Gastrocnemius medialis (tissue), 4 donors: ENCODE results near the gene CDK5R1. TPM values are rescaled to one million over a fixed set of nuclear protein-coding genes. Genes with fewer than 3 reads are reported as not detected.
A peak's percentile ranks its signal among the peaks of the same experiment; 100 is the strongest.

Source experiments
- ATAC-seq, 2 donors: fragments of 150-250 bp; one replicate each; pipeline ENCODE4 v1.9.1; 2016
- DNase-seq, 2 donors: peaks; one replicate each; pipeline ENCODE4 v3.0.0-alpha.2; 2019
- H3K27ac ChIP-seq, 4 donors: fragments of 200-600 bp; sonication (generic); 1 replicate in 1 of 4; 2 replicates in 3 of 4; pipeline ENCODE4 v1.5.1; 2016 to 2018; ENCODE audit warnings: mild to moderate bottlenecking in 2 of 4, moderate library complexity in 1 of 4
- H3K27me3 ChIP-seq, 3 donors: fragments of 200-600 bp; sonication (generic) in 2 of 3; 1 replicate in 1 of 3; 2 replicates in 2 of 3; pipeline versions ENCODE4 v1.5.1 to v1.6.0; 2016 to 2019; ENCODE audit warnings: mild to moderate bottlenecking in 1 of 3, moderate library complexity in 1 of 3
- H3K36me3 ChIP-seq, 2 donors: fragments of 200-600 bp; sonication (generic) in 1 of 2; one replicate each; pipeline ENCODE4 v1.5.1; 2017 to 2018
- H3K4me1 ChIP-seq, 2 donors: fragments of 200-600 bp; sonication (generic) in 1 of 2; one replicate each; pipeline ENCODE4 v1.5.1; 2016 to 2017; ENCODE audit warnings: mild to moderate bottlenecking in 2 of 2
- H3K4me3 ChIP-seq, 4 donors: fragments of 200-600 bp; sonication (generic) in 3 of 4; 1 replicate in 1 of 4; 2 replicates in 3 of 4; pipeline ENCODE4 v1.5.1; 2016 to 2019; ENCODE audit warnings: mild to moderate bottlenecking in 2 of 4
- H3K9me3 ChIP-seq, 3 donors: fragments of 200-600 bp; sonication (generic) in 2 of 3; 1 replicate in 1 of 3; 2 replicates in 2 of 3; pipeline ENCODE4 v1.5.1; 2016 to 2019
- POLR2A ChIP-seq, 2 donors: fragments of 450-650 bp; IDR thresholded peaks; one replicate each; pipeline ENCODE4 v1.6.1; 2017; ENCODE audit warnings: antibody characterized with exemption in 2 of 2, mild to moderate bottlenecking in 2 of 2, moderate library complexity in 2 of 2
- in situ Hi-C, 4 donors: fragments of 200-750 bp; cut with MboI; loops; one replicate each; pipeline versions ENCODE4 v1.15.0 to v1.8.0; 2017; ENCODE audit warnings: low sequenced_read_pairs in 4 of 4
- intact Hi-C: fragments of 100-400 bp; cut with DNase I; formaldehyde crosslinking; loops from one replicate; pipeline ENCODE4 v1.15.1; 2023; ENCODE audit warnings: low total_unique reads
- total RNA-seq, 4 donors: library from RNA; depleted of rRNA; stranded (reverse); fragments of >200 nt; gene quantifications; one replicate each; pipeline versions ENCODE4 v1.1.0 to v1.2.3, GENCODE V29; 2016
- TF ChIP-seq, protein P1 (sequence below), 5 experiments: fragments of 450-650 bp in 3 of 5; fragments of 200-600 bp in 2 of 5; sonication (generic) in 2 of 5; IDR thresholded peaks in 4 of 5; conservative IDR thresholded peaks in 1 of 5; 1 replicate in 4 of 5; 2 replicates in 1 of 5; pipeline ENCODE4 v1.5.1; 2016 to 2019; ENCODE audit warnings: antibody characterized with exemption in 5 of 5, mild to moderate bottlenecking in 3 of 5, moderate library complexity in 3 of 5

Gene CDK5R1
- total RNA-seq, 4 donors from 2014 or later = 0.15 to 2.2 (median 1.5) TPM

DNA sequence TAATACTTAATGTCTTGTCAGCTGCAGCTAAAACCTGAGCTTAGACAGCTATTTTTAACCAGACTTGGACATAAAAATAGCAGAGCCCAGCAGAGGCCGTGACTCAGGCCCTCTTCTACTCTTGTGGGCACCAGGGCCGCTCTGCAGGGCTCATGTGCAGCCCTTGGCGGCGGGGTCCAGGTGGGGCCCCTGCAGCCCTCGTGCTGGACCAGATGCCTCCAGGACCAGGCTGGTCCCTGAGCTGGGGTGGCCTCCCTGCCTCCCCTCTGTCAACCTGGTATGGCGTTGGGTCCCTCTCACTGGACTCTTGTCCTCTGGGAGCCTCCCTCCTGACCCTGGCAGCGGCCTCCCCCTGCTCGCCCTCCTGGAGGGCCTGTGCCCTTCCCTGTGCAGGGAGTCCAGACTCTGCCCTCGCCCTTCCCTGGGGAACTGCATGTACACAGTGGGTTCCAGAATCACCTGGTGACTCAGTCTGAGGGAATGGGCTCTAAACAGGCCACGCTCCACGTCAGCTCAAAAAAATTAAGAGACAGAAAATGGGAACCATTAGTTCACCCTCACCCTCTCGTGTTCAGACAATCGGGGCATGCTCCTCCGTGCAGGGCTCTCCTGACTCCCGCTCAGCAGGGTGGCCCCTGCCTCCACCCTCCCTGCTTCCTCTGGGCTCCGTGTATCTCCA, 9.7 kb downstream of the CDK5R1 start:
- peak; percentile 83 to 85 for ATAC-seq
- Histone ChIP-seq H3K27ac (peak overlapping the region; percentile 80 to 91 (median 87)), H3K27me3 (no peaks in the 10 kb centered on the region), H3K4me1 (peaks cover 31 to 35% of the 10 kb centered on the region in 2 donors), H3K36me3 (no peaks in the 10 kb centered on the region), H3K4me3 (peak overlapping the region; percentile 32 to 55 (median 38)), H3K9me3 (no peaks in the 10 kb centered on the region)
- intact Hi-C loops = loop anchor here (2.0 to 5.0 kb wide), 4 partner anchors 20 to 381 kb away; partner anchors contain the start of genes MYO1D and PSMD11
- TF ChIP-seq, protein P1, sequence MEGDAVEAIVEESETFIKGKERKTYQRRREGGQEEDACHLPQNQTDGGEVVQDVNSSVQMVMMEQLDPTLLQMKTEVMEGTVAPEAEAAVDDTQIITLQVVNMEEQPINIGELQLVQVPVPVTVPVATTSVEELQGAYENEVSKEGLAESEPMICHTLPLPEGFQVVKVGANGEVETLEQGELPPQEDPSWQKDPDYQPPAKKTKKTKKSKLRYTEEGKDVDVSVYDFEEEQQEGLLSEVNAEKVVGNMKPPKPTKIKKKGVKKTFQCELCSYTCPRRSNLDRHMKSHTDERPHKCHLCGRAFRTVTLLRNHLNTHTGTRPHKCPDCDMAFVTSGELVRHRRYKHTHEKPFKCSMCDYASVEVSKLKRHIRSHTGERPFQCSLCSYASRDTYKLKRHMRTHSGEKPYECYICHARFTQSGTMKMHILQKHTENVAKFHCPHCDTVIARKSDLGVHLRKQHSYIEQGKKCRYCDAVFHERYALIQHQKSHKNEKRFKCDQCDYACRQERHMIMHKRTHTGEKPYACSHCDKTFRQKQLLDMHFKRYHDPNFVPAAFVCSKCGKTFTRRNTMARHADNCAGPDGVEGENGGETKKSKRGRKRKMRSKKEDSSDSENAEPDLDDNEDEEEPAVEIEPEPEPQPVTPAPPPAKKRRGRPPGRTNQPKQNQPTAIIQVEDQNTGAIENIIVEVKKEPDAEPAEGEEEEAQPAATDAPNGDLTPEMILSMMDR (IDR thresholded peaks at IDR 0.05 in 4 of 5, conservative IDR thresholded peaks at IDR 0.05 in 1 of 5) = no peak
- peak; percentile 5 to 27 for TF ChIP-seq POLR2A (IDR thresholded peaks at IDR 0.05)
- in situ Hi-C loops = loop anchor here in 1 of 4 donors (25.0 kb wide), 1 partner anchor 391 kb away; the partner anchor contains the start of gene MYO1D
- DNase-seq = peak; percentile 53 to 78

DNA sequence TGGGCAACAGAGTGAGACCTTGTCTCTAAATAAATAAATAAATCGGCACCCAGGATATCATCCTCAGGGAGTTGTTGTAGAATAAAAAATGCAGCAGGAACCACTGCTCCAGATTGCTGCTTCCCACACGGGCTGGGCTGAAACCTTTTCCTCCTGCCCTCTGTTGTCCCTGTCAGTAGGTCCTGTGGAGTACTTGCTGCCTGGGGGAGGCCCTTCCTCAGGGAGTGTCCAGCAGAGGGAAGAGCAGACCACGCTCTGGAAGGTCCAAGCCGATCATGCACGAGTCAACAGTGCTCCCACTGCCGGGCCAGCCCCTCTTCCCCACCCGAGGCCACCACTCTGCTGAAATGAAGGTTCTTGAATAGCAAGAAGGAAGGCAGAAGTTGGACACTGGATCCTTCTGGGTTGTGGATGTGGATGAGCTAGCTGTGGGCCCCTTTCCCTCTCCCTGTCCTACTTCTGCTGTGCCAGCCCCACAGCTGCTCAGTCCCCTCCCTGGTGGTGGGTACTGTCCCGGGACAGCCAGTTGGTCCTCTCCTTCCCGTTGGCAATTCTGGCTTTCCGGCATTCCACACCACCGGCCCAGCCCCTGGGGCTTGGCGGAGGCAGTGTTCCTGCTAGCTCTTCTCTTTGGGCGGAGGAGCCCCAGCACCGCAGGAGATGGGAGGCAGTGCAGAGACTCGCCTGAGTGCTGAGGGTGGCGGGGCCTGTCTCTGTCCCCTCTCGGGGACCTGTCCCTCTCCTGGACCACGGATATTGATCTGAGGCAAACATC, 10.8 kb downstream of the CDK5R1 start:
- TF ChIP-seq, protein P1 (IDR thresholded peaks at IDR 0.05 in 4 of 5, conservative IDR thresholded peaks at IDR 0.05 in 1 of 5) = peak in 2 of 5 experiments; percentile 26 to 39
- no peak for TF ChIP-seq POLR2A (IDR thresholded peaks at IDR 0.05)
- Histone ChIP-seq H3K4me3 (no peak overlapping the region), H3K27me3 (no peaks in the 10 kb centered on the region), H3K27ac (peak overlapping the region; percentile 80 to 91 (median 87)), H3K36me3 (no peaks in the 10 kb centered on the region), H3K4me1 (peaks cover 31 to 35% of the 10 kb centered on the region in 2 donors), H3K9me3 (no peaks in the 10 kb centered on the region)
- intact Hi-C loops (loop anchor here (2.0 to 5.0 kb wide), 4 partner anchors 19 to 380 kb away; partner anchors contain the start of genes MYO1D and PSMD11), in situ Hi-C loops (loop anchor here in 1 of 4 donors (25.0 kb wide), 1 partner anchor 390 kb away; the partner anchor contains the start of gene MYO1D)
- no peak for DNase-seq
- ATAC-seq = peak in 1 of 2 donors; percentile 10

DNA sequence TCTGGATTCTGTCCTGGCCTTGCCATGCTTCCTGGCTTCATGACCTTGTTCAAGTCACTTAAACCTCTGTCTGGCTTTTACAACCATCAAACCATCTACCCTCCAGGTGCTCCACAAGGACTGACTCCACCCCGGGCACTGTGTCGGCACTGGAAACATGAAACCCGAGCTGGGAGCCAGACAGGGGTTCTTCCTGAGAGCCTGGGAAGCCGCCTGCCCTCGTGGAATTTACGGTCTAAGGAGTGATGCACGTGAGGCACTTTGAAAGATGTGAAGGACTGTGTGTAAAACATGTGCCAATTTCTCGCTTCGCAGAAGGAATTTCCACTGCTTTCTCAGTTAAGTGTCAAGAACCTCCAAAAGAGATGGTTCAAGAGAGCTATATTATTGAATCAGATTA, 11.6 kb downstream of the CDK5R1 start:
- in situ Hi-C loops (loop anchor here in 1 of 4 donors (25.0 kb wide), 1 partner anchor 389 kb away; the partner anchor contains the start of gene MYO1D), intact Hi-C loops (loop anchor here (5.0 kb wide), 1 partner anchor 379 kb away; the partner anchor contains the start of gene MYO1D)
- peak overlapping the region in 1 of 4 donors; percentile 91 for H3K27ac ChIP-seq
- ATAC-seq = no peak
- no peaks in the 10 kb centered on the region for H3K27me3 ChIP-seq
- H3K4me3 ChIP-seq = no peak overlapping the region
- H3K9me3 ChIP-seq = no peaks in the 10 kb centered on the region
- H3K36me3 ChIP-seq = no peaks in the 10 kb centered on the region
- peaks cover 35% of the 10 kb centered on the region in 2 donors for H3K4me1 ChIP-seq
- no peak for DNase-seq
- TF ChIP-seq, protein P1 (IDR thresholded peaks at IDR 0.05 in 4 of 5, conservative IDR thresholded peaks at IDR 0.05 in 1 of 5) = no peak
- TF ChIP-seq POLR2A (IDR thresholded peaks at IDR 0.05) = no peak

DNA sequence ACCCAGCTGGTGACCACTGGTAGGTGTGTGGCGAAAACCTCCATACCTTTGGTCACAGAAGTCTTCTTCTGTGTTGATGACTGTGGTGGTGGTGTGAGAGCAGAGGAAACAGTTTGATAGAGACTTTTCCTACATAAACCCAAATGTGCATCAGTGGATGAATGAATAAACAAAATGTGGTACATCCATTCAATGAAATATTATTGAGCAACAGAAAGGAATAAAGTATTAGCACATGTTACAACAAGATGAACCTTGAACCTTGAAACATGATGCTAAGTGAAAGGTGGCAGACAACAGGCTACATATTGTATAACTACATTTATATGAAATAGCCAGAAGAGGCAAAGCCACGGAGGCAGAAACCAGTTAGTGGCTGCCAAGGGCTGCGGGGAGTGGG, 15.2 kb downstream of the CDK5R1 start:
- DNase-seq = no peak
- no peaks in the 10 kb centered on the region for H3K9me3 ChIP-seq
- intact Hi-C loops = no loop called here
- in situ Hi-C loops = no loop called here
- H3K4me3 ChIP-seq = no peak overlapping the region
- no peak overlapping the region for H3K27ac ChIP-seq
- peaks cover 6 to 12% of the 10 kb centered on the region in 2 donors for H3K4me1 ChIP-seq
- ATAC-seq = no peak
- no peaks in the 10 kb centered on the region for H3K36me3 ChIP-seq
- no peak for TF ChIP-seq POLR2A (IDR thresholded peaks at IDR 0.05)
- TF ChIP-seq, protein P1 (IDR thresholded peaks at IDR 0.05 in 4 of 5, conservative IDR thresholded peaks at IDR 0.05 in 1 of 5) = no peak
- no peaks in the 10 kb centered on the region for H3K27me3 ChIP-seq
